ENCODE data around the gene CDK8. TPM values are rescaled to one million over a fixed set of nuclear protein-coding genes. Genes with fewer than 3 reads are reported as not detected.

CDK8 gene
- total RNA-seq, 3 donors from 2014 or later, result 13.3 to 15.4 (median 13.8) TPM

- no peaks in the 10 kb centered on the region for H3K27me3 ChIP-seq
- H3K27ac ChIP-seq, result no peak overlapping the region
- H3K36me3 ChIP-seq, result no peaks in the 10 kb centered on the region
- no peak for DNase-seq (ENCODE audit: low spot score in 2 of 2)
- no peak for TF ChIP-seq POLR2A (IDR thresholded peaks at IDR 0.05)
- TF ChIP-seq CTCF (IDR thresholded peaks at IDR 0.05), result no peak
- no peak for TF ChIP-seq POLR2AphosphoS5 (IDR thresholded peaks at IDR 0.05)
- no peaks in the 10 kb centered on the region for H3K4me1 ChIP-seq
- intact Hi-C loops (cut with DNase I; ENCODE audit: low total_unique reads), result no loop called here
- H3K4me3 ChIP-seq, result no peak overlapping the region
- peaks cover 22 to 36% of the 10 kb centered on the region in 2 donors for H3K9me3 ChIP-seq
Observed at GRCh38 chr13:26433776-26434175, 179.8 kb downstream of the CDK8 start.

GRCh38 chr13:26435171-26435570 is 181.2 kb downstream of the CDK8 start:
- no peak for DNase-seq (ENCODE audit: low spot score in 2 of 2)
- Histone ChIP-seq H3K9me3 (peaks cover 22 to 36% of the 10 kb centered on the region in 2 donors), H3K4me1 (no peaks in the 10 kb centered on the region), H3K27me3 (no peaks in the 10 kb centered on the region), H3K27ac (no peak overlapping the region), H3K36me3 (no peaks in the 10 kb centered on the region), H3K4me3 (no peak overlapping the region)
- TF ChIP-seq CTCF (IDR thresholded peaks at IDR 0.05), result no peak
- no peak for TF ChIP-seq POLR2A (IDR thresholded peaks at IDR 0.05)
- no peak for TF ChIP-seq POLR2AphosphoS5 (IDR thresholded peaks at IDR 0.05)
- intact Hi-C loops (cut with DNase I; ENCODE audit: low total_unique reads), result no loop called here

- intact Hi-C loops (cut with DNase I; ENCODE audit: low total_unique reads), result no loop called here
- Histone ChIP-seq H3K27ac (no peak overlapping the region), H3K4me3 (no peak overlapping the region), H3K4me1 (no peaks in the 10 kb centered on the region), H3K36me3 (no peaks in the 10 kb centered on the region), H3K27me3 (no peaks in the 10 kb centered on the region), H3K9me3 (peaks cover 22 to 36% of the 10 kb centered on the region in 2 donors)
- no peak for DNase-seq (ENCODE audit: low spot score in 2 of 2)
- no peak for TF ChIP-seq CTCF (IDR thresholded peaks at IDR 0.05)
- no peak for TF ChIP-seq POLR2AphosphoS5 (IDR thresholded peaks at IDR 0.05)
- no peak for TF ChIP-seq POLR2A (IDR thresholded peaks at IDR 0.05)
Observed at GRCh38 chr13:26435646-26436045, 181.7 kb downstream of the CDK8 start.

- TF ChIP-seq POLR2A (IDR thresholded peaks at IDR 0.05) (no peak), POLR2AphosphoS5 (IDR thresholded peaks at IDR 0.05) (no peak), CTCF (IDR thresholded peaks at IDR 0.05) (no peak)
- no peak overlapping the region for H3K27ac ChIP-seq
- H3K4me1 ChIP-seq, result no peaks in the 10 kb centered on the region
- no peaks in the 10 kb centered on the region for H3K36me3 ChIP-seq
- no peak overlapping the region for H3K4me3 ChIP-seq
- H3K9me3 ChIP-seq, result peaks cover 22 to 36% of the 10 kb centered on the region in 2 donors
- intact Hi-C loops (cut with DNase I; ENCODE audit: low total_unique reads), result no loop called here
- no peaks in the 10 kb centered on the region for H3K27me3 ChIP-seq
- DNase-seq (ENCODE audit: low spot score in 2 of 2), result no peak
Observed at GRCh38 chr13:26436914-26437313, 183.0 kb downstream of the CDK8 start.

- Histone ChIP-seq H3K9me3 (peaks cover 22 to 33% of the 10 kb centered on the region in 2 donors), H3K27ac (no peak overlapping the region), H3K4me3 (no peak overlapping the region), H3K27me3 (no peaks in the 10 kb centered on the region), H3K36me3 (no peaks in the 10 kb centered on the region), H3K4me1 (no peaks in the 10 kb centered on the region)
- no peak for TF ChIP-seq POLR2AphosphoS5 (IDR thresholded peaks at IDR 0.05)
- no peak for TF ChIP-seq POLR2A (IDR thresholded peaks at IDR 0.05)
- TF ChIP-seq CTCF (IDR thresholded peaks at IDR 0.05), result no peak
- intact Hi-C loops (cut with DNase I; ENCODE audit: low total_unique reads), result no loop called here
- no peak for DNase-seq (ENCODE audit: low spot score in 2 of 2)
Observed at GRCh38 chr13:26440111-26440510, 186.2 kb downstream of the CDK8 start.
